Endothelial cell of umbilical vein (primary cell): ENCODE measurements around the gene LTF. TPM values are rescaled to one million over a fixed set of nuclear protein-coding genes. Genes with fewer than 3 reads are reported as not detected.

Source experiments
- BruUV-seq: library from RNA; stranded (reverse); fragments of 400-500 nt; replicated peaks from 2 replicates; lab custom pipeline; 2021; lab: Mats Ljungman, UMichigan
- CTCF ChIA-PET: fragments of 300-600, 350-600 bp; sonication (Branson Sonifier 250); formaldehyde crosslinking; loops from one replicate; lab custom pipeline; 2021; ENCODE audit warnings: antibody characterized with exemption, inconsistent platforms; lab: Charles Lee
- POLR2A ChIA-PET: fragments of 300-600, 350-600 bp; sonication (Branson Sonifier 250); formaldehyde crosslinking; loops from one replicate; lab custom pipeline; 2021; ENCODE audit warnings: antibody characterized with exemption, inconsistent platforms; lab: Charles Lee
- DNase-seq: peaks from one replicate; pipeline ENCODE4 v3.0.0-alpha.2; 2011; ENCODE audit warnings: low read depth, low spot score
- FAIRE-seq: peaks from 2 replicates; lab custom pipeline; 2011; peaks lifted over from hg19 to GRCh38; lab: Jason Lieb, UNC
- H2AFZ ChIP-seq: 2 replicates; pipeline ENCODE4 v1.6.0; 2012; ENCODE audit warnings: low read depth, low read length, control low read depth, inconsistent platforms
- H3K27ac ChIP-seq: 2 replicates; pipeline ENCODE4 v1.5.1; 2011; ENCODE audit warnings: low read depth, mild to moderate bottlenecking, control low read depth, low read length, moderate library complexity; ENCODE audit not compliant: insufficient read depth
- H3K27me3 ChIP-seq, 2 experiments: 2 replicates each; pipeline versions ENCODE4 v1.6.0 to v1.6.1; 2011; ENCODE audit warnings: low read length in 2 of 2, mixed read lengths in 1 of 2; ENCODE audit not compliant: control insufficient read depth in 2 of 2, insufficient read depth in 2 of 2
- H3K36me3 ChIP-seq, 2 experiments: 2 replicates in 1 of 2; 3 replicates in 1 of 2; pipeline ENCODE4 v1.5.1; 2011; ENCODE audit warnings: low read length in 2 of 2, mild to moderate bottlenecking in 1 of 2, moderate library complexity in 1 of 2; ENCODE audit not compliant: control insufficient read depth in 2 of 2, insufficient read depth in 2 of 2; ENCODE audit errors: extremely low read depth in 1 of 2
- H3K4me1 ChIP-seq: 3 replicates; pipeline ENCODE4 v1.5.1; 2011; ENCODE audit warnings: mild to moderate bottlenecking, low read length; ENCODE audit not compliant: control insufficient read depth, insufficient read depth; ENCODE audit errors: extremely low read depth
- H3K4me2 ChIP-seq: 2 replicates; pipeline ENCODE4 v1.6.1; 2011; ENCODE audit warnings: low read length, control low read depth, mixed read lengths; ENCODE audit not compliant: insufficient read depth
- H3K4me3 ChIP-seq, 3 experiments: fragments of 200-600 bp in 1 of 3; sonication (generic), shearing (Covaris generic) in 1 of 3; replicated peaks in 1 of 3; 2 replicates each; pipeline ENCODE4 v1.5.1; 2011 to 2016; ENCODE audit warnings: control low read depth in 3 of 3, low read length in 3 of 3, mild to moderate bottlenecking in 2 of 3, inconsistent platforms in 1 of 3, low read depth in 1 of 3, moderate library complexity in 1 of 3; ENCODE audit not compliant: insufficient read depth in 1 of 3
- H3K79me2 ChIP-seq: 2 replicates; pipeline ENCODE4 v1.6.0; 2012; ENCODE audit warnings: low read length, inconsistent platforms; ENCODE audit not compliant: control insufficient read depth, insufficient read depth
- H3K9ac ChIP-seq: replicated peaks from 2 replicates; pipeline ENCODE3; 2011; ENCODE audit warnings: low read length, control low read depth; ENCODE audit not compliant: insufficient read depth; ENCODE audit errors: extremely low read depth
- H3K9me1 ChIP-seq: replicated peaks from 3 replicates; pipeline ENCODE4 v1.6.0; 2011; ENCODE audit warnings: mild to moderate bottlenecking, low read length; ENCODE audit not compliant: control insufficient read depth, insufficient read depth; ENCODE audit errors: extremely low read depth
- H3K9me3 ChIP-seq: replicated peaks from 2 replicates; pipeline ENCODE4 v1.5.1; 2012; ENCODE audit warnings: low read length, inconsistent platforms; ENCODE audit not compliant: control insufficient read depth, insufficient read depth
- H4K20me1 ChIP-seq: replicated peaks from 2 replicates; pipeline ENCODE3; 2011; ENCODE audit warnings: mild to moderate bottlenecking, low read length; ENCODE audit not compliant: control insufficient read depth, insufficient read depth; ENCODE audit errors: extremely low read depth
- CTCF ChIP-seq, 2 donors: IDR thresholded peaks; 1 replicate in 1 of 2; 2 replicates in 1 of 2; pipeline ENCODE4 v1.5.1; 2011; ENCODE audit warnings: low read length in 2 of 2, mild to moderate bottlenecking in 2 of 2, moderate library complexity in 2 of 2, control low read depth in 1 of 2, inconsistent platforms in 1 of 2, low read depth in 1 of 2; ENCODE audit not compliant: insufficient read depth in 1 of 2; ENCODE audit errors: extremely low read depth in 1 of 2
- EZH2 ChIP-seq: IDR thresholded peaks from 2 replicates; pipeline ENCODE4 v1.6.1; 2012; ENCODE audit warnings: borderline replicate concordance, low read depth, mild to moderate bottlenecking, moderate library complexity, low read length, inconsistent platforms; ENCODE audit not compliant: severe bottlenecking
- FOS ChIP-seq: IDR thresholded peaks from 2 replicates; pipeline ENCODE4 v1.6.1; 2011; ENCODE audit warnings: mild to moderate bottlenecking, low read length, moderate library complexity, borderline replicate concordance; ENCODE audit not compliant: insufficient read depth
- GATA2 ChIP-seq: IDR thresholded peaks from 2 replicates; pipeline ENCODE4 v1.7.0; 2011; ENCODE audit warnings: low read depth, mild to moderate bottlenecking, moderate library complexity, mixed read lengths, low read length; ENCODE audit not compliant: insufficient read length, insufficient read depth
- JUN ChIP-seq: IDR thresholded peaks from 2 replicates; pipeline ENCODE4 v1.6.1; 2011; ENCODE audit warnings: borderline replicate concordance, low read depth; ENCODE audit not compliant: insufficient read length, insufficient read depth
- MAX ChIP-seq: IDR thresholded peaks from 2 replicates; pipeline ENCODE4 v1.6.1; 2011; ENCODE audit not compliant: insufficient read depth, insufficient read length
- MYC ChIP-seq: IDR thresholded peaks from one replicate; pipeline ENCODE4 v1.6.1; 2011; ENCODE audit warnings: mild to moderate bottlenecking, low read depth, low read length
- POLR2A ChIP-seq: IDR thresholded peaks from 2 replicates; pipeline ENCODE4 v1.6.1; 2012; ENCODE audit warnings: low read depth, mild to moderate bottlenecking, control low read depth, low read length
- POLR2AphosphoS5 ChIP-seq: IDR thresholded peaks from 2 replicates; pipeline ENCODE4 v1.6.1; 2012; ENCODE audit warnings: low read depth, mild to moderate bottlenecking, control low read depth, low read length, moderate library complexity; ENCODE audit not compliant: insufficient read depth
- dilution Hi-C: fragments of 300-500 bp; cut with MboI; formaldehyde crosslinking; loops from one replicate; pipeline ENCODE4 v1.15.0; 2019; ENCODE audit warnings: low sequenced_read_pairs; ENCODE audit not compliant: extremely low pct_ligation_motif_present
- intact Hi-C: fragments of 100-400 bp; cut with micrococcal nuclease; formaldehyde crosslinking; loops from one replicate; pipeline ENCODE4 v1.10.0; 2022
- polyA plus RNA-seq, 4 experiments: library from polyadenylated mRNA; depleted of rRNA in 3 of 4; stranded (reverse) in 3 of 4; unstranded in 1 of 4; fragments of >200 nt; gene quantifications; 2 replicates each; pipeline versions ENCODE4 v1.2.1 to v1.2.3, GENCODE V29; 2011 to 2012; ENCODE audit warnings: missing spikeins in 1 of 4
- total RNA-seq: library from RNA; stranded (reverse); gene quantifications from 2 replicates; pipeline ENCODE4 v1.2.3, GENCODE V29; 2021

The LTF gene
- total and polyA plus RNA-seq, 2 donors (not counting 3 experiments of a cell fraction or from before 2014, with no cell fraction given) = not detected

GRCh38 chr3:46400846-46401245 lies 63.9 kb downstream of the LTF start:
- H3K36me3 ChIP-seq = no peaks in the 10 kb centered on the region
- no peak overlapping the region for H3K4me2 ChIP-seq
- no peaks in the 10 kb centered on the region for H3K9me3 ChIP-seq
- H2AFZ ChIP-seq = no peak overlapping the region
- BruUV-seq = no TSS peak
- no peak for TF ChIP-seq POLR2AphosphoS5
- TF ChIP-seq GATA2 = no peak
- no peak for TF ChIP-seq JUN
- no peak for TF ChIP-seq MYC
- TF ChIP-seq POLR2A = no peak
- TF ChIP-seq FOS = no peak
- no peak for TF ChIP-seq CTCF (IDR thresholded peaks at IDR 0.05; ENCODE audit: extremely low read depth in 1 of 2, insufficient read depth in 1 of 2, low read depth in 1 of 2, low read length in 2 of 2)
- no peak for TF ChIP-seq MAX
- TF ChIP-seq EZH2 = no peak
- intact Hi-C loops = no loop called here
- CTCF ChIA-PET = interaction anchor here (1.3 to 3.8 kb wide), 2 partner anchors 23 to 26 kb away, joined by 7 to 13 read pairs; no protein-coding TSS in a partner anchor
- no peaks in the 10 kb centered on the region for H4K20me1 ChIP-seq
- H3K79me2 ChIP-seq = no peaks in the 10 kb centered on the region
- FAIRE-seq = no peak
- H3K27ac ChIP-seq = no peak overlapping the region
- H3K27me3 ChIP-seq = no peaks in the 10 kb centered on the region
- peaks cover 21% of the 10 kb centered on the region for H3K4me1 ChIP-seq
- H3K4me3 ChIP-seq = no peak overlapping the region
- DNase-seq = no peak
- dilution Hi-C loops = no loop called here
- H3K9ac ChIP-seq = no peak overlapping the region
- H3K9me1 ChIP-seq = no peaks in the 10 kb centered on the region
- POLR2A ChIA-PET = no interaction called here
